22Rv1 (cell line): ENCODE data around the gene FARSB.

Experiments used
- ZFX ChIP-seq: fragments of 450-650 bp; IDR thresholded peaks from 2 replicates; pipeline ENCODE4 v1.6.1; 2017; ENCODE audit warnings: antibody characterized with exemption, borderline replicate concordance
- TF ChIP-seq, protein P1 (sequence below): fragments of 450-650 bp; IDR thresholded peaks from 2 replicates; pipeline ENCODE4 v1.5.1; 2017; ENCODE audit warnings: mild to moderate bottlenecking

DNA sequence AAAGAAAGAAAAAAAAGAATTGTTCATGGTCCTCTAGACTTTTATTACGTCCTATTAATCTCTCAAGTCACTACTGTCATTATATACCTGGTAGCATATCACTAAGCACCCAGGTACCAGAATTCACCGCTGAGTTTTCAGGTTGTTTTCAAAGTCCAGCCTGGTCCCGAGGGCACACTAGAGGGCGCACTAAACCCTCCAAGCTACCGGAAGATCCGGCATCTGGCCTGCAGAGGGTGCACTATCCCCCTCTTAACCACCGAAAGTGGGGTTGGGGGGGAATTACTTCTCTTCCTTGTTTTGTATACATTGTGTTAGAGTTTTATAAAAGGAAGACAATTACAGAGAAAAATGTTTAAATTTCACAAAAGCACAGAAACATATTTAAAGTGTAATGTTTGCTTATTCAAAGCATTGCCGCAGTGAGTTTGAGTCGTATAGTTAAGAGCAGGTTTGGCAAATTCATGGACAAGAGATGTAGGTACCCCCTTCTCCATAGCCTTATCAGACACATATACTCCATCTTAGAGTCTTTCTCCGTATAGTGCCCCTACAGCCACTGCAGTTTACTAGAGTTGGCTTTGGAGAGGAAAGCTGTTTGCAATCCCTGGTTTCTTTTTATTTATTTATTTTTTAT lies 34.8 kb upstream of the FARSB start:
- TF ChIP-seq, protein P1, sequence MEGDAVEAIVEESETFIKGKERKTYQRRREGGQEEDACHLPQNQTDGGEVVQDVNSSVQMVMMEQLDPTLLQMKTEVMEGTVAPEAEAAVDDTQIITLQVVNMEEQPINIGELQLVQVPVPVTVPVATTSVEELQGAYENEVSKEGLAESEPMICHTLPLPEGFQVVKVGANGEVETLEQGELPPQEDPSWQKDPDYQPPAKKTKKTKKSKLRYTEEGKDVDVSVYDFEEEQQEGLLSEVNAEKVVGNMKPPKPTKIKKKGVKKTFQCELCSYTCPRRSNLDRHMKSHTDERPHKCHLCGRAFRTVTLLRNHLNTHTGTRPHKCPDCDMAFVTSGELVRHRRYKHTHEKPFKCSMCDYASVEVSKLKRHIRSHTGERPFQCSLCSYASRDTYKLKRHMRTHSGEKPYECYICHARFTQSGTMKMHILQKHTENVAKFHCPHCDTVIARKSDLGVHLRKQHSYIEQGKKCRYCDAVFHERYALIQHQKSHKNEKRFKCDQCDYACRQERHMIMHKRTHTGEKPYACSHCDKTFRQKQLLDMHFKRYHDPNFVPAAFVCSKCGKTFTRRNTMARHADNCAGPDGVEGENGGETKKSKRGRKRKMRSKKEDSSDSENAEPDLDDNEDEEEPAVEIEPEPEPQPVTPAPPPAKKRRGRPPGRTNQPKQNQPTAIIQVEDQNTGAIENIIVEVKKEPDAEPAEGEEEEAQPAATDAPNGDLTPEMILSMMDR = peak; percentile 99
- no peak for TF ChIP-seq ZFX
